Right lobe of liver (tissue), 6 donors: ENCODE measurements around the gene ELMO1. TPM values are rescaled to one million over a fixed set of nuclear protein-coding genes. Genes with fewer than 3 reads are reported as not detected.

Experiments used
- ATAC-seq, 4 donors: fragments of 200-7000 bp; cut with Tn5 transposase; one replicate each; pipeline ENCODE4 v1.9.1; 2020; ENCODE audit warnings: mild to moderate bottlenecking in 4 of 4, moderate library complexity in 4 of 4
- DNase-seq, 3 donors: peaks; one replicate each; pipeline ENCODE4 v3.0.0-alpha.2; 2020
- H3K27ac ChIP-seq, 3 donors: fragments of 200-600 bp; one replicate each; pipeline ENCODE4 v1.8.0; 2022
- H3K27me3 ChIP-seq, 2 donors: fragments of 200-600 bp; one replicate each; pipeline ENCODE4 v1.8.0; 2022
- H3K36me3 ChIP-seq, 4 donors: fragments of 200-600 bp; sonication (generic) in 1 of 4; one replicate each; pipeline versions ENCODE4 v1.5.1 to v1.8.0; 2017 to 2022; ENCODE audit warnings: control low read depth in 1 of 4
- H3K4me1 ChIP-seq, 4 donors: fragments of 200-600 bp; sonication (generic) in 1 of 4; one replicate each; pipeline versions ENCODE4 v1.5.1 to v1.8.0; 2017 to 2022; ENCODE audit warnings: control low read depth in 1 of 4
- H3K4me3 ChIP-seq, 3 donors: fragments of 200-600 bp; one replicate each; pipeline ENCODE4 v1.8.0; 2022
- H3K9me3 ChIP-seq, 4 donors: fragments of 200-600 bp; sonication (generic) in 1 of 4; one replicate each; pipeline versions ENCODE4 v1.5.1 to v1.8.0; 2017 to 2022; ENCODE audit warnings: control low read depth in 1 of 4
- POLR2A ChIP-seq: fragments of 450-650 bp; IDR thresholded peaks from one replicate; pipeline ENCODE4 v1.6.1; 2017; ENCODE audit warnings: antibody characterized with exemption, mild to moderate bottlenecking
- WGBS: methylation state at CpG from one replicate; pipeline ENCODE4 v1.1.6; 2018; ENCODE audit warnings: low coverage, low lambda C conversion rate; ENCODE audit not compliant: insufficient coverage; ENCODE audit errors: missing lambda C conversion rate; 5-methylcytosine and 5-hydroxymethylcytosine counted together
- intact Hi-C, 2 donors: fragments of 100-400 bp; cut with DNase I; formaldehyde crosslinking; loops; one replicate each; pipeline versions ENCODE4 v1.11.2 to v1.14.1; 2022
- total RNA-seq, 6 experiments: library from RNA; depleted of rRNA in 2 of 6; stranded (reverse); fragments of >200 nt in 2 of 6; fragmentation: NEBNext Ultra II Directional in 3 of 6; extraction: Animal tissue kit (Norgen Biotek cat#: 25700) in 3 of 6; gene quantifications; one replicate each; pipeline versions ENCODE4 v1.1.0 to v1.2.4, GENCODE V29; 2016 to 2023
- TF ChIP-seq, protein P1 (sequence below), 4 donors: fragments of 200-600 bp in 3 of 4; fragments of 450-650 bp in 1 of 4; IDR thresholded peaks; one replicate each; pipeline versions ENCODE4 v1.5.1 to v1.8.0; 2016 to 2022; ENCODE audit warnings: antibody characterized with exemption in 4 of 4, mild to moderate bottlenecking in 2 of 4
- donor health status: DM: no; HTN: yes; CAD: no.
- donor health status: DM: no; HTN: no; CAD: no.
- donor health status: DM: no; HTN: no; CAD: no.
- donor health status: DM: no; HTN: yes; CAD: no.
- donor health status: DM: no; HTN: yes; CAD: no.

The ELMO1 gene
- total RNA-seq, 6 experiments from 2014 or later, result 18.4 to 55.4 (median 25.1) TPM

DNA sequence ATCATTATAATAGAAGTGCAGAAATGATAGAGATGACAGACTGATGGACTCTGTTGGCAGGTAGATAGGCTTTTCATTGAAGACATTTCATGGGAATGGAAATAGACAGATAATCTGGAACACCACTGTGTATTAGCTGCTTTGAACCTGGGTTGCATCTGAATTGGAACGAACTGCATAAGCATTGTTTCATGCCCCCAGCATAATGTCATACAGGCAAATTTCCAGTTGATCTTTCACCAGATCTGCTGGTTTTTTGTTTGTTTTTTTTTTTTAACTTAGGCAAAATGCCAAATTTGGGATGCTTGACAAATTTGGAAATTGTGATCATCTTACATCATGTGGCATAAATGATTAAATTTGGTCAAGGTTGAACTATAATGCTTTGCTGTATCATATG, 552.2 kb downstream of the ELMO1 start:
- Histone ChIP-seq H3K36me3 (peaks cover 0 to 5% (median 0%) of the 10 kb centered on the region in 4 donors), H3K27ac (no peak overlapping the region), H3K27me3 (no peaks in the 10 kb centered on the region), H3K4me1 (peaks cover 0 to 40% (median 13%) of the 10 kb centered on the region in 4 donors), H3K9me3 (no peaks in the 10 kb centered on the region), H3K4me3 (no peak overlapping the region)
- TF ChIP-seq, protein P1, sequence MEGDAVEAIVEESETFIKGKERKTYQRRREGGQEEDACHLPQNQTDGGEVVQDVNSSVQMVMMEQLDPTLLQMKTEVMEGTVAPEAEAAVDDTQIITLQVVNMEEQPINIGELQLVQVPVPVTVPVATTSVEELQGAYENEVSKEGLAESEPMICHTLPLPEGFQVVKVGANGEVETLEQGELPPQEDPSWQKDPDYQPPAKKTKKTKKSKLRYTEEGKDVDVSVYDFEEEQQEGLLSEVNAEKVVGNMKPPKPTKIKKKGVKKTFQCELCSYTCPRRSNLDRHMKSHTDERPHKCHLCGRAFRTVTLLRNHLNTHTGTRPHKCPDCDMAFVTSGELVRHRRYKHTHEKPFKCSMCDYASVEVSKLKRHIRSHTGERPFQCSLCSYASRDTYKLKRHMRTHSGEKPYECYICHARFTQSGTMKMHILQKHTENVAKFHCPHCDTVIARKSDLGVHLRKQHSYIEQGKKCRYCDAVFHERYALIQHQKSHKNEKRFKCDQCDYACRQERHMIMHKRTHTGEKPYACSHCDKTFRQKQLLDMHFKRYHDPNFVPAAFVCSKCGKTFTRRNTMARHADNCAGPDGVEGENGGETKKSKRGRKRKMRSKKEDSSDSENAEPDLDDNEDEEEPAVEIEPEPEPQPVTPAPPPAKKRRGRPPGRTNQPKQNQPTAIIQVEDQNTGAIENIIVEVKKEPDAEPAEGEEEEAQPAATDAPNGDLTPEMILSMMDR (IDR thresholded peaks at IDR 0.05), result no peak
- no peak for TF ChIP-seq POLR2A
- DNase-seq (no peak), ATAC-seq (peak; percentile 30 to 70 (median 62))
- intact Hi-C loops, result no loop called here
- 18% methylated on average over 1 of the region's 1 CpG for WGBS

- WGBS, result 81% methylated on average over 2 of the region's 4 CpGs
- DNase-seq (no peak), ATAC-seq (peak; percentile 14 to 44 (median 28))
- intact Hi-C loops, result no loop called here
- no peak overlapping the region for H3K27ac ChIP-seq
- H3K36me3 ChIP-seq, result peaks cover 0 to 5% (median 0%) of the 10 kb centered on the region in 4 donors
- TF ChIP-seq, protein P1 (IDR thresholded peaks at IDR 0.05), result no peak
- TF ChIP-seq POLR2A, result no peak
- no peak overlapping the region for H3K4me3 ChIP-seq
- no peaks in the 10 kb centered on the region for H3K9me3 ChIP-seq
- no peaks in the 10 kb centered on the region for H3K27me3 ChIP-seq
- H3K4me1 ChIP-seq, result peaks cover 0 to 31% (median 9%) of the 10 kb centered on the region in 4 donors
These were observed 553.5 kb downstream of the ELMO1 start for GRCh38 chr7:36895192-36895591.

GRCh38 chr7:36894190-36894589, 554.5 kb downstream of the ELMO1 start:
- 75% methylated on average over 1 of the region's 1 CpG for WGBS
- TF ChIP-seq, protein P1 (IDR thresholded peaks at IDR 0.05), result no peak
- TF ChIP-seq POLR2A, result no peak
- peaks cover 0 to 33% (median 9%) of the 10 kb centered on the region in 4 donors for H3K4me1 ChIP-seq
- DNase-seq (no peak), ATAC-seq (no peak)
- no peaks in the 10 kb centered on the region for H3K27me3 ChIP-seq
- no peak overlapping the region for H3K27ac ChIP-seq
- peaks cover 0 to 5% (median 0%) of the 10 kb centered on the region in 4 donors for H3K36me3 ChIP-seq
- H3K9me3 ChIP-seq, result no peaks in the 10 kb centered on the region
- no peak overlapping the region for H3K4me3 ChIP-seq
- intact Hi-C loops, result no loop called here

DNA sequence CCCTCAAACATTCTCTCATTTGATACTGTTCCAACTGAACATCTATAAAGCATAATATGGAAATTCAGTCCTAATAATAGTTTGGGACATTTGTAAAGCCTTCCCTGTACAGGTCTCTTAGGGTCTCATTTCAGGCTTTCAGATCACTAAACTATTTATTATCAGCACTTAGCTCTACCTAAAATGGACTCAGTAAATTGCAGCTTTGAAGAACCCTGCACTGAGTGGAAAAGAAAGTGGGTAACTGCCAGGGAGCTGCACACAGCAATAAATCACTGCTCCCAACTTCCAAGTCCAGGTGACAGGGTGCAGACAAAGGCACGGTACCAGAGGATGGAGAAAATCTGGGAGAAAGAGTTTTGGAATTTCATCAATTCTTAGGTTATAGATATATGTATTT, 559.5 kb downstream of the ELMO1 start:
- Histone ChIP-seq H3K4me3 (no peak overlapping the region), H3K27ac (no peak overlapping the region), H3K4me1 (peaks cover 0 to 23% (median 6%) of the 10 kb centered on the region in 4 donors), H3K27me3 (no peaks in the 10 kb centered on the region), H3K9me3 (no peaks in the 10 kb centered on the region), H3K36me3 (peaks cover 0 to 5% (median 0%) of the 10 kb centered on the region in 4 donors)
- DNase-seq (no peak), ATAC-seq (no peak)
- intact Hi-C loops, result no loop called here
- 82% methylated on average over 1 of the region's 1 CpG for WGBS
- no peak for TF ChIP-seq POLR2A
- TF ChIP-seq, protein P1 (IDR thresholded peaks at IDR 0.05), result no peak

DNA sequence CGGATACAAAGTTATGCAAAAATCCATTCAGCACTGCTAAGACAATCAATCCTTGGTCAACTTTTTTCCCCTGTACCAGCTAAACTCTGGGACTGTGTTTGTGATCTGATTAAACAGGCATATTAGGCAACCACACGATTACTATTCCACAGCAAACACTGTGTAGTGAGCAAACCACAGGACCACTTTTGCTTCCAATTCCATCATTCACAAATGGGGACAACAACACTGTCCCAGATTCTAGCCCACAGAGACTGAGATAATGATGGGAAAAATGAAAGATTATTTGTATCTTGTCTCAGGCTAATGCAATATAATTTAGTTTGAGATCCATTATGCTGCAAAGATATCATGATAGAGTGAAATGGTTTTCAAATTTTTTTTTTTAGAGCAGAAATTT, 560.7 kb downstream of the ELMO1 start:
- WGBS, result 20% methylated on average over 2 of the region's 2 CpGs
- DNase-seq, result no peak
- intact Hi-C loops, result no loop called here
- H3K27me3 ChIP-seq, result no peaks in the 10 kb centered on the region
- peaks cover 0 to 23% (median 6%) of the 10 kb centered on the region in 4 donors for H3K4me1 ChIP-seq
- ATAC-seq, result peak; percentile 91 to 95 (median 92)
- no peak overlapping the region for H3K4me3 ChIP-seq
- TF ChIP-seq POLR2A, result no peak
- TF ChIP-seq, protein P1 (IDR thresholded peaks at IDR 0.05), result no peak
- H3K36me3 ChIP-seq, result no peaks in the 10 kb centered on the region
- H3K27ac ChIP-seq, result peak overlapping the region in 1 of 3 donors; percentile 55
- H3K9me3 ChIP-seq, result no peaks in the 10 kb centered on the region
